H9 (cell line): Measurements from ENCODE around the gene ERMP1. TPM values are rescaled to one million over a fixed set of nuclear protein-coding genes. Genes with fewer than 3 reads are reported as not detected.

Source experiments
- DNase-seq: peaks from one replicate; pipeline ENCODE4 v3.0.0-alpha.2; 2017
- H2AFZ ChIP-seq: one replicate; pipeline ENCODE4 v1.6.1; 2013; ENCODE audit warnings: mild to moderate bottlenecking, low read length, control low read depth, moderate library complexity
- H2AK5ac ChIP-seq: 2 replicates; pipeline ENCODE4 v1.6.1; 2013; ENCODE audit warnings: low read length, control low read depth, mixed read lengths; ENCODE audit not compliant: insufficient read length
- H2BK120ac ChIP-seq: one replicate; pipeline ENCODE4 v1.6.1; 2013; ENCODE audit warnings: low read depth, mild to moderate bottlenecking, low read length, control low read depth, inconsistent platforms; ENCODE audit not compliant: poor library complexity, severe bottlenecking
- H2BK12ac ChIP-seq: 2 replicates; pipeline ENCODE4 v1.6.1; 2013; ENCODE audit warnings: low read length, control low read depth, mixed read lengths, low read depth; ENCODE audit not compliant: insufficient read length
- H2BK15ac ChIP-seq: 2 replicates; pipeline ENCODE4 v1.6.1; 2013; ENCODE audit warnings: low read depth, low read length, control low read depth
- H2BK20ac ChIP-seq: one replicate; pipeline ENCODE4 v1.6.1; 2013; ENCODE audit warnings: low read depth, mild to moderate bottlenecking, low read length, control low read depth, inconsistent platforms; ENCODE audit not compliant: poor library complexity, severe bottlenecking
- H2BK5ac ChIP-seq: 2 replicates; pipeline ENCODE4 v1.6.1; 2013; ENCODE audit warnings: low read length, control low read depth, mixed read lengths; ENCODE audit not compliant: insufficient read length
- H3K14ac ChIP-seq: 2 replicates; pipeline ENCODE4 v1.6.1; 2013; ENCODE audit warnings: low read length, control low read depth; ENCODE audit not compliant: insufficient read depth
- H3K18ac ChIP-seq: 2 replicates; pipeline ENCODE4 v1.6.1; 2013; ENCODE audit warnings: low read depth, mild to moderate bottlenecking, mixed read lengths, low read length, control low read depth; ENCODE audit not compliant: insufficient read length
- H3K23ac ChIP-seq: 2 replicates; pipeline ENCODE4 v1.6.1; 2013; ENCODE audit warnings: low read length, control low read depth, mixed read lengths, low read depth; ENCODE audit not compliant: insufficient read length
- H3K23me2 ChIP-seq: 2 replicates; pipeline ENCODE4 v1.6.1; 2013; ENCODE audit warnings: low read depth, mild to moderate bottlenecking, mixed read lengths, low read length, control low read depth; ENCODE audit not compliant: insufficient read length, poor library complexity, severe bottlenecking
- H3K27ac ChIP-seq: 2 replicates; pipeline ENCODE4 v1.5.1; 2013; ENCODE audit warnings: low read length, control low read depth, mixed read lengths, low read depth; ENCODE audit not compliant: insufficient read length
- H3K27me3 ChIP-seq: 2 replicates; pipeline ENCODE4 v1.6.1; 2013; ENCODE audit warnings: low read length, control low read depth, inconsistent platforms; ENCODE audit not compliant: insufficient read depth
- H3K4ac ChIP-seq: 2 replicates; pipeline ENCODE4 v1.6.1; 2013; ENCODE audit warnings: low read depth, mild to moderate bottlenecking, control low read depth, inconsistent platforms, low read length, moderate library complexity
- H3K4me1 ChIP-seq: 2 replicates; pipeline ENCODE4 v1.6.1; 2013; ENCODE audit warnings: low read length, control low read depth, inconsistent platforms; ENCODE audit not compliant: insufficient read depth
- H3K4me2 ChIP-seq: 2 replicates; pipeline ENCODE4 v1.6.1; 2013; ENCODE audit warnings: low read length, control low read depth, mixed read lengths; ENCODE audit not compliant: insufficient read length, insufficient read depth
- H3K56ac ChIP-seq: 2 replicates; pipeline ENCODE4 v1.6.1; 2013; ENCODE audit warnings: low read depth, mild to moderate bottlenecking, mixed read lengths, low read length, control low read depth; ENCODE audit not compliant: insufficient read length
- H3K79me1 ChIP-seq: 2 replicates; pipeline ENCODE4 v1.6.1; 2013; ENCODE audit warnings: low read depth, mild to moderate bottlenecking, moderate library complexity, low read length, control low read depth, inconsistent platforms; ENCODE audit not compliant: insufficient read depth, poor library complexity, severe bottlenecking
- H3K79me2 ChIP-seq: 2 replicates; pipeline ENCODE4 v1.6.1; 2013; ENCODE audit warnings: low read length, control low read depth, inconsistent platforms; ENCODE audit not compliant: insufficient read depth
- H3K9ac ChIP-seq: 2 replicates; pipeline ENCODE4 v1.6.1; 2013; ENCODE audit warnings: low read length, control low read depth, mixed read lengths; ENCODE audit not compliant: insufficient read length; ENCODE audit errors: extremely low read depth
- H3K9me3 ChIP-seq: one replicate; pipeline ENCODE4 v1.6.1; 2013; ENCODE audit warnings: low read depth, low read length, inconsistent platforms; ENCODE audit not compliant: control insufficient read depth
- H3T11ph ChIP-seq: one replicate; pipeline ENCODE4 v1.6.1; 2013; ENCODE audit warnings: mild to moderate bottlenecking, low read length, control low read depth, inconsistent platforms
- H4K20me1 ChIP-seq: one replicate; pipeline ENCODE4 v1.6.1; 2013; ENCODE audit not compliant: control insufficient read depth, insufficient read length, insufficient read depth
- H4K5ac ChIP-seq: 2 replicates; pipeline ENCODE4 v1.6.1; 2013; ENCODE audit warnings: low read depth, mild to moderate bottlenecking, mixed read lengths, low read length, control low read depth; ENCODE audit not compliant: insufficient read length
- H4K8ac ChIP-seq: replicated peaks from 2 replicates; pipeline ENCODE4 v1.6.1; 2013; ENCODE audit warnings: low read length, control low read depth, mixed read lengths, low read depth; ENCODE audit not compliant: insufficient read length
- H4K91ac ChIP-seq: 2 replicates; pipeline ENCODE4 v1.6.1; 2013; ENCODE audit warnings: low read depth, mild to moderate bottlenecking, moderate library complexity, mixed read lengths, low read length, control low read depth; ENCODE audit not compliant: insufficient read length
- H3K27ac Mint-ChIP-seq, 3 experiments: 2 replicates in 2 of 3; 3 replicates in 1 of 3; pipeline ENCODE4 v1.8.0; 2020 to 2021; ENCODE audit warnings: mixed read lengths in 3 of 3, mild to moderate bottlenecking in 1 of 3, moderate library complexity in 1 of 3
- H3K27me3 Mint-ChIP-seq: 2 replicates; pipeline ENCODE4 v1.8.0; 2021; ENCODE audit warnings: low read depth, mild to moderate bottlenecking, moderate library complexity, mixed read lengths
- H3K36me3 Mint-ChIP-seq, 3 experiments: 2 replicates in 2 of 3; 3 replicates in 1 of 3; pipeline ENCODE4 v1.8.0; 2020 to 2021; ENCODE audit warnings: low read depth in 3 of 3, mixed read lengths in 3 of 3; ENCODE audit not compliant: insufficient read depth in 1 of 3
- H3K4me1 Mint-ChIP-seq, 2 experiments: 2 replicates each; pipeline ENCODE4 v1.8.0; 2020; ENCODE audit warnings: mixed read lengths in 2 of 2
- H3K4me3 Mint-ChIP-seq, 2 experiments: 2 replicates in 1 of 2; 3 replicates in 1 of 2; pipeline ENCODE4 v1.8.0; 2020 to 2021; ENCODE audit warnings: mild to moderate bottlenecking in 2 of 2, mixed read lengths in 2 of 2, moderate library complexity in 1 of 2
- H3K9me3 Mint-ChIP-seq, 2 experiments: 2 replicates in 1 of 2; 3 replicates in 1 of 2; pipeline ENCODE4 v1.8.0; 2020; ENCODE audit warnings: mild to moderate bottlenecking in 2 of 2, mixed read lengths in 2 of 2, moderate library complexity in 1 of 2
- CTCF ChIP-seq: fragments of 200-600 bp; sonication (generic); conservative IDR thresholded peaks from 3 replicates; pipeline ENCODE4 v1.8.0; 2021; ENCODE audit warnings: antibody characterized with exemption, mild to moderate bottlenecking
- WGBS: extraction: QIAGEN DNeasy Blood & Tissue Kit; methylation state at CpG from one replicate; pipeline ENCODE4 v1.1.7; 2013; ENCODE audit warnings: missing lambda C conversion rate, low lambda C conversion rate, mixed read lengths; ENCODE audit not compliant: insufficient read length; ENCODE audit errors: extremely low coverage; 5-methylcytosine and 5-hydroxymethylcytosine counted together
- total RNA-seq: library from RNA; stranded (reverse); gene quantifications from 2 replicates; pipeline ENCODE4 v1.2.1, GENCODE V29; 2021

ERMP1 gene
- total RNA-seq, 1 experiment from 2014 or later: 20.2 TPM

DNA sequence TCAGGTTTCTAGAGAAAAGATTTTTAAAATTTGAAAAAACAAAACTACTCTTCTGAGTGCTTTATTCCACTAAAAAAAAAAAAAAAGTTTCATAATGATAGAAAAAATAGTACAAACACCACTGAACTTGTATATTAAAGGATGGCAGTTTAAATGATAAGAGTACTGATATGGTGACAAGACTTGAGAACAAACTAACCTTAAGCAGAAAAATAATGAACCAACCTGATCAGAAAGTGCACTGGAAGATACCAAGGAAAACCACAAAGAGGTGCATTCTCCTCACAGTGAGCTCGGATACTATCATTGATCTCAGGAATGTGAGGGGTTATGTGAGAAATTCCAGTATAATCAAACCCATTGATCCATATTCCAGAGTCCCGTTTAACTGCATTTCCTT, 34.3 kb downstream of the ERMP1 start:
- no peak overlapping the region for H3K18ac ChIP-seq
- WGBS: no CpG with 5 or more reads among the region's 2 CpGs
- no peak overlapping the region for H3K4ac ChIP-seq
- no peaks in the 10 kb centered on the region for H3K27me3 ChIP-seq
- no peak overlapping the region for H2BK5ac ChIP-seq
- no peaks in the 10 kb centered on the region for H3K79me2 ChIP-seq
- no peaks in the 10 kb centered on the region for H3K4me1 ChIP-seq
- H3K23me2 ChIP-seq: no peaks in the 10 kb centered on the region
- H4K91ac ChIP-seq: no peak overlapping the region
- H2BK15ac ChIP-seq: no peak overlapping the region
- H3K14ac ChIP-seq: no peak overlapping the region
- no peaks in the 10 kb centered on the region for H3K9me3 ChIP-seq
- H2AK5ac ChIP-seq: no peak overlapping the region
- no peak overlapping the region for H3K27ac ChIP-seq
- no peak overlapping the region for H4K8ac ChIP-seq
- H3K4me1 Mint-ChIP-seq: no peaks in the 10 kb centered on the region
- H2AFZ ChIP-seq: no peak overlapping the region
- no peaks in the 10 kb centered on the region for H3K27me3 Mint-ChIP-seq
- no peak overlapping the region for H2BK20ac ChIP-seq
- H3K4me3 Mint-ChIP-seq: no peak overlapping the region
- no peaks in the 10 kb centered on the region for H4K20me1 ChIP-seq
- H3T11ph ChIP-seq: no peak overlapping the region
- no peak overlapping the region for H4K5ac ChIP-seq
- no peak overlapping the region for H3K23ac ChIP-seq
- no peak for TF ChIP-seq CTCF
- no peak overlapping the region for H3K56ac ChIP-seq
- no peak overlapping the region for H2BK120ac ChIP-seq
- no peak overlapping the region for H2BK12ac ChIP-seq
- no peaks in the 10 kb centered on the region for H3K79me1 ChIP-seq
- H3K36me3 Mint-ChIP-seq: peaks cover 0 to 14% (median 8%) of the 10 kb centered on the region in 3 experiments; a peak in 4 of 7 replicates
- H3K9ac ChIP-seq: no peak overlapping the region
- H3K27ac Mint-ChIP-seq: no peak overlapping the region
- H3K4me2 ChIP-seq: no peak overlapping the region
- DNase-seq: no peak
- H3K9me3 Mint-ChIP-seq: no peaks in the 10 kb centered on the region
